Measurements from ENCODE around the gene LMX1A. TPM values are rescaled to one million over a fixed set of nuclear protein-coding genes. Genes with fewer than 3 reads are reported as not detected.

Gene LMX1A
- total and polyA plus RNA-seq, 12 donors: 0.08 TPM; not detected in 11

GRCh38 chr1:165204548-165204947 is 152.0 kb downstream of the LMX1A start:
- Histone ChIP-seq H3K9me3 (replicated peaks in 1 of 3) (no peaks in the 10 kb centered on the region), H3K36me3 (replicated peaks in 1 of 2) (no peaks in the 10 kb centered on the region), H3K27me3 (no peaks in the 10 kb centered on the region), H3K4me3 (no peak overlapping the region), H3K27ac (no peak overlapping the region), H3K4me1 (replicated peaks in 1 of 2) (no peaks in the 10 kb centered on the region)
- no peak for DNase-seq
- TF ChIP-seq POLR2A (IDR thresholded peaks at IDR 0.05) (no peak), CTCF (IDR thresholded peaks at IDR 0.05) (no peak)
- intact Hi-C loops (cut with DNase I): no loop called here
- 73 to 87% (median 74%) methylated on average over 1 of the region's 1 CpG for WGBS, 4 donors

- no peak for TF ChIP-seq POLR2A (IDR thresholded peaks at IDR 0.05)
- TF ChIP-seq CTCF (IDR thresholded peaks at IDR 0.05): no peak
- H3K9me3 ChIP-seq (replicated peaks in 1 of 3): no peaks in the 10 kb centered on the region
- no peaks in the 10 kb centered on the region for H3K36me3 ChIP-seq (replicated peaks in 1 of 2)
- no peak overlapping the region for H3K4me3 ChIP-seq
- intact Hi-C loops (cut with DNase I): no loop called here
- H3K27ac ChIP-seq: no peak overlapping the region
- H3K4me1 ChIP-seq (replicated peaks in 1 of 2): no peaks in the 10 kb centered on the region
- no peak for DNase-seq
- WGBS, 4 donors: 60 to 71% (median 64%) methylated on average over 4 of the region's 4 CpGs
- H3K27me3 ChIP-seq: no peaks in the 10 kb centered on the region
Measured at GRCh38 chr1:165191087-165191486, 165.4 kb downstream of the LMX1A start.

- H3K27ac ChIP-seq: no peak overlapping the region
- intact Hi-C loops (cut with DNase I): no loop called here
- H3K4me1 ChIP-seq (replicated peaks in 1 of 2): no peaks in the 10 kb centered on the region
- no peak for DNase-seq
- H3K9me3 ChIP-seq (replicated peaks in 1 of 3): no peaks in the 10 kb centered on the region
- H3K27me3 ChIP-seq: no peaks in the 10 kb centered on the region
- TF ChIP-seq CTCF (IDR thresholded peaks at IDR 0.05): no peak
- TF ChIP-seq POLR2A (IDR thresholded peaks at IDR 0.05): no peak
- H3K36me3 ChIP-seq (replicated peaks in 1 of 2): no peaks in the 10 kb centered on the region
- 71 to 88% (median 79%) methylated on average over 4 of the region's 4 CpGs for WGBS, 4 donors
- H3K4me3 ChIP-seq: no peak overlapping the region
Measured at GRCh38 chr1:165189913-165190312, 166.6 kb downstream of the LMX1A start.

- no peaks in the 10 kb centered on the region for H3K27me3 ChIP-seq
- no peaks in the 10 kb centered on the region for H3K9me3 ChIP-seq (replicated peaks in 1 of 3)
- 41 to 84% (median 61%) methylated on average over 2 of the region's 2 CpGs for WGBS, 4 donors
- no peak overlapping the region for H3K27ac ChIP-seq
- H3K4me1 ChIP-seq (replicated peaks in 1 of 2): no peaks in the 10 kb centered on the region
- TF ChIP-seq CTCF (IDR thresholded peaks at IDR 0.05) (no peak), POLR2A (IDR thresholded peaks at IDR 0.05) (no peak)
- intact Hi-C loops (cut with DNase I): no loop called here
- no peak overlapping the region for H3K4me3 ChIP-seq
- H3K36me3 ChIP-seq (replicated peaks in 1 of 2): no peaks in the 10 kb centered on the region
- no peak for DNase-seq
Measured at GRCh38 chr1:165189011-165189410, 167.5 kb downstream of the LMX1A start.

All from adrenal gland (tissue), 12 donors.